Measurements from ENCODE around the gene HELB. TPM values are rescaled to one million over a fixed set of nuclear protein-coding genes. Genes with fewer than 3 reads are reported as not detected.
"Not testable (repeated sequence)": the region's sequence is repeated elsewhere in the genome, so short reads cannot be mapped to it uniquely, and the experiment has no call there.

HELB gene
- total and polyA plus RNA-seq, 2 experiments from 2014 or later = 2.3 to 4.8 TPM

GRCh38 chr12:66297080-66297479, 5.2 kb upstream of the HELB start:
- Histone ChIP-seq H3K4me3 (no peak overlapping the region), H3K9me3 (ENCODE audit: low read depth) (no peaks in the 10 kb centered on the region), H3K27ac (no peak overlapping the region), H3K27me3 (peaks cover 17% of the 10 kb centered on the region), H3K4me1 (ENCODE audit: low read depth) (no peaks in the 10 kb centered on the region), H3K36me3 (no peaks in the 10 kb centered on the region)
- DNase-seq (ENCODE audit: low read depth in 1 of 2, low spot score in 1 of 2) = no peak
- no peak for TF ChIP-seq CTCF (IDR thresholded peaks at IDR 0.05; ENCODE audit: low read depth, low read length)

- Histone ChIP-seq H3K9me3 (ENCODE audit: low read depth) (no peaks in the 10 kb centered on the region), H3K4me1 (ENCODE audit: low read depth) (no peaks in the 10 kb centered on the region), H3K36me3 (no peaks in the 10 kb centered on the region), H3K4me3 (no peak overlapping the region), H3K27ac (no peak overlapping the region), H3K27me3 (peaks cover 17% of the 10 kb centered on the region)
- no peak for TF ChIP-seq CTCF (IDR thresholded peaks at IDR 0.05; ENCODE audit: low read depth, low read length)
- no peak for DNase-seq (ENCODE audit: low read depth in 1 of 2, low spot score in 1 of 2)
Measured at GRCh38 chr12:66297923-66298322, 4.4 kb upstream of the HELB start.

- no peak for DNase-seq (ENCODE audit: low read depth in 1 of 2, low spot score in 1 of 2)
- no peaks in the 10 kb centered on the region for H3K4me1 ChIP-seq (ENCODE audit: low read depth)
- peaks cover 17% of the 10 kb centered on the region for H3K27me3 ChIP-seq
- H3K27ac ChIP-seq = peak overlapping the region; percentile 62
- H3K9me3 ChIP-seq (ENCODE audit: low read depth) = no peaks in the 10 kb centered on the region
- peaks cover 6% of the 10 kb centered on the region for H3K36me3 ChIP-seq
- H3K4me3 ChIP-seq = peak overlapping the region; percentile 92
- TF ChIP-seq CTCF (IDR thresholded peaks at IDR 0.05; ENCODE audit: low read depth, low read length) = no peak
Measured at GRCh38 chr12:66302827-66303169, 505 bp downstream of the HELB start.

- Histone ChIP-seq H3K4me3 (peak overlapping the region; percentile 92), H3K27me3 (peaks cover 17% of the 10 kb centered on the region)
- not testable (repeated sequence) for H3K9me3 ChIP-seq (ENCODE audit: low read depth); H3K27ac ChIP-seq; H3K36me3 ChIP-seq; DNase-seq (ENCODE audit: low read depth in 1 of 2, low spot score in 1 of 2); H3K4me1 ChIP-seq (ENCODE audit: low read depth)
Measured at GRCh38 chr12:66303316-66303804, 1.1 kb downstream of the HELB start.

GRCh38 chr12:66304296-66304900, 2.1 kb downstream of the HELB start:
- DNase-seq (ENCODE audit: low read depth in 1 of 2, low spot score in 1 of 2) = no peak
- no peak overlapping the region for H3K4me3 ChIP-seq
- no peak overlapping the region for H3K27ac ChIP-seq
- peaks cover 17% of the 10 kb centered on the region for H3K27me3 ChIP-seq
- no peaks in the 10 kb centered on the region for H3K9me3 ChIP-seq (ENCODE audit: low read depth)
- no peak for TF ChIP-seq CTCF (IDR thresholded peaks at IDR 0.05; ENCODE audit: low read depth, low read length)
- no peaks in the 10 kb centered on the region for H3K4me1 ChIP-seq (ENCODE audit: low read depth)
- peaks cover 6% of the 10 kb centered on the region for H3K36me3 ChIP-seq

GRCh38 chr12:66309606-66310005, 7.3 kb downstream of the HELB start:
- no peaks in the 10 kb centered on the region for H3K27me3 ChIP-seq
- no peaks in the 10 kb centered on the region for H3K4me1 ChIP-seq (ENCODE audit: low read depth)
- H3K4me3 ChIP-seq = no peak overlapping the region
- no peak for TF ChIP-seq CTCF (IDR thresholded peaks at IDR 0.05; ENCODE audit: low read depth, low read length)
- DNase-seq (ENCODE audit: low read depth in 1 of 2, low spot score in 1 of 2) = no peak
- peaks cover 6% of the 10 kb centered on the region for H3K36me3 ChIP-seq
- H3K27ac ChIP-seq = no peak overlapping the region
- no peaks in the 10 kb centered on the region for H3K9me3 ChIP-seq (ENCODE audit: low read depth)
